Measurements from ENCODE around the gene CNN2. TPM values are rescaled to one million over a fixed set of nuclear protein-coding genes. Genes with fewer than 3 reads are reported as not detected.

CNN2 gene
- total RNA-seq, 2 donors from 2014 or later: 108 to 132 TPM

DNA sequence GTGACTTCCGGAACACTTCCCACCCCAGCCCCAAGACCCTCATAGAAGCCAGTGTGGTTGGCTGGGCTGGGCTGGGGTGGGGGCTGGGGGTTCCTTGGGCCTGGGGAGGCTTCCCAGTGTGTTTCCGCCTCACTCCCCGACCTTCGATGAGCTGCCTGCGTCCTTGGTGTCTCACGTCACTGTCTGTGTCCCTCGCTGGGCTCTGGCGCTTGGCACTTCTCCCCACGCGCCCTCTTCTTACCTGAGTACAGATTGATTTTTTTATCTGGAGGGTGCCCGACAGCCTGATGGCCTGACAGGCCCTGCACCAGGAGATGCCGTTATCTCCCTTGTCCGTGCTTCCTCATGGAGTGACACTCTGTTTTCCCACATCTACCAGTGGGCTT lies 33.7 kb upstream of the CNN2 start:
- Histone ChIP-seq H3K4me3 (no peak overlapping the region), H3K27me3 (peaks cover 17% of the 10 kb centered on the region), H3K9me3 (no peaks in the 10 kb centered on the region), H3K27ac (no peak overlapping the region), H3K36me3 (no peaks in the 10 kb centered on the region), H3K4me1 (peaks cover 7% of the 10 kb centered on the region), H3K9ac (ENCODE audit: low read depth in 2 of 2, low read length in 2 of 2) (no peak overlapping the region)
- intact Hi-C loops (cut with DNase I): no loop called here
- DNase-seq: no peak
- TF ChIP-seq CTCF (IDR thresholded peaks at IDR 0.05): no peak

- H3K4me3 ChIP-seq: no peak overlapping the region
- TF ChIP-seq CTCF (IDR thresholded peaks at IDR 0.05): no peak
- no peaks in the 10 kb centered on the region for H3K9me3 ChIP-seq
- H3K27ac ChIP-seq: no peak overlapping the region
- peaks cover 22% of the 10 kb centered on the region for H3K27me3 ChIP-seq
- H3K36me3 ChIP-seq: no peaks in the 10 kb centered on the region
- DNase-seq: no peak
- intact Hi-C loops (cut with DNase I): no loop called here
- H3K9ac ChIP-seq (ENCODE audit: low read depth in 2 of 2, low read length in 2 of 2): no peak overlapping the region
- H3K4me1 ChIP-seq: peaks cover 7% of the 10 kb centered on the region
These were observed 33.0 kb upstream of the CNN2 start for GRCh38 chr19:993361-993830.

GRCh38 chr19:993831-994393 lies 32.5 kb upstream of the CNN2 start:
- no peak overlapping the region for H3K4me3 ChIP-seq
- H3K4me1 ChIP-seq: peaks cover 7% of the 10 kb centered on the region
- H3K27ac ChIP-seq: no peak overlapping the region
- H3K36me3 ChIP-seq: no peaks in the 10 kb centered on the region
- DNase-seq: no peak
- peaks cover 25% of the 10 kb centered on the region for H3K27me3 ChIP-seq
- TF ChIP-seq CTCF (IDR thresholded peaks at IDR 0.05): no peak
- intact Hi-C loops (cut with DNase I): no loop called here
- H3K9ac ChIP-seq (ENCODE audit: low read depth in 2 of 2, low read length in 2 of 2): no peak overlapping the region
- no peaks in the 10 kb centered on the region for H3K9me3 ChIP-seq

DNA sequence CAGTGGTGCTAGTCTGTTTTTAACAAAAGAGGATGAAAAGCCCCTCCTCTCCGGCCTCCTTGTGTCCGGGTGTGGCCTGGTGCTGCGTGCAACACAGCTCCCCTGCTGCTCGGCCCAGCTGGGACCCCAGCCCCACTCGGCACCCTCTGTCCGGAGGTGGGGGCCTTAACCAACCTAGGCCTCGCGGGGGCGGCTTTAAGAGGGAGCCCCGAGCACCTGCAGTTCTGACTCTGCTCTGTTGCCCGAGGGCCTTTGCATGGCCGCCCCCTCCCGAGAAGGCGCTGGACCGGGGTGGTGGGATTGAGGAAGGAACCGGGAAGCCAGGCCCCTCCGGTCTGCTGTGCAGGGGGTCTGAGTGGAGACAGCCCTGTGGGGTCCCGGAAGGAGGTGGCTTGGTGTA lies 31.9 kb upstream of the CNN2 start:
- H3K27me3 ChIP-seq: peaks cover 31% of the 10 kb centered on the region
- no peak overlapping the region for H3K27ac ChIP-seq
- peaks cover 7% of the 10 kb centered on the region for H3K4me1 ChIP-seq
- intact Hi-C loops (cut with DNase I): no loop called here
- no peaks in the 10 kb centered on the region for H3K9me3 ChIP-seq
- no peak overlapping the region for H3K9ac ChIP-seq (ENCODE audit: low read depth in 2 of 2, low read length in 2 of 2)
- no peak overlapping the region for H3K4me3 ChIP-seq
- no peaks in the 10 kb centered on the region for H3K36me3 ChIP-seq
- DNase-seq: no peak
- TF ChIP-seq CTCF (IDR thresholded peaks at IDR 0.05): no peak

- Histone ChIP-seq H3K36me3 (no peaks in the 10 kb centered on the region), H3K27me3 (peaks cover 37% of the 10 kb centered on the region), H3K27ac (no peak overlapping the region), H3K4me1 (peaks cover 7% of the 10 kb centered on the region), H3K9me3 (no peaks in the 10 kb centered on the region), H3K4me3 (no peak overlapping the region), H3K9ac (ENCODE audit: low read depth in 2 of 2, low read length in 2 of 2) (no peak overlapping the region)
- intact Hi-C loops (cut with DNase I): no loop called here
- DNase-seq: no peak
- no peak for TF ChIP-seq CTCF (IDR thresholded peaks at IDR 0.05)
These were observed 31.2 kb upstream of the CNN2 start for GRCh38 chr19:995051-995827.
